NCI-H187 treated with DMSO at 0.1 percent for 48 hours (cell line): Measurements from ENCODE around the gene DAZAP1.

ENCODE experiments used
- DNase-seq: peaks from one replicate; lab custom pipeline; 2025; lab: John Stamatoyannopoulos, UW

The DAZAP1 gene

GRCh38 chr19:1445185-1445931 lies 38.0 kb downstream of the DAZAP1 start:
- no peak for DNase-seq

GRCh38 chr19:1445932-1446712 lies 38.7 kb downstream of the DAZAP1 start:
- DNase-seq, result no peak

GRCh38 chr19:1446713-1447481 lies 39.5 kb downstream of the DAZAP1 start:
- no peak for DNase-seq

GRCh38 chr19:1447504-1447903 lies 40.1 kb downstream of the DAZAP1 start:
- no peak for DNase-seq

- no peak for DNase-seq
Observed at GRCh38 chr19:1447944-1448343, 40.6 kb downstream of the DAZAP1 start.

GRCh38 chr19:1449467-1450442 lies 42.4 kb downstream of the DAZAP1 start, which contains the start of gene APC2:
Gene APC2, plus strand, starts transcription at chr19:1450121. Its CDS starts 2,881 bp downstream, at chr19:1453002.
- DNase-seq, result no peak

- DNase-seq, result no peak
Observed at GRCh38 chr19:1450735-1451731, 43.6 kb downstream of the DAZAP1 start.

GRCh38 chr19:1451916-1452801 lies 44.8 kb downstream of the DAZAP1 start:
- no peak for DNase-seq

- no peak for DNase-seq
Observed at GRCh38 chr19:1452802-1453524, 45.6 kb downstream of the DAZAP1 start.

- DNase-seq, result no peak
Observed at GRCh38 chr19:1453525-1454364, 46.4 kb downstream of the DAZAP1 start.

- no peak for DNase-seq
Observed at GRCh38 chr19:1455002-1455335, 47.6 kb downstream of the DAZAP1 start.

- peak; percentile 87 for DNase-seq
Observed at GRCh38 chr19:1455336-1456120, 48.1 kb downstream of the DAZAP1 start.

- DNase-seq, result no peak
Observed at GRCh38 chr19:1456121-1456900, 48.9 kb downstream of the DAZAP1 start.

- no peak for DNase-seq
Observed at GRCh38 chr19:1457031-1457739, 49.8 kb downstream of the DAZAP1 start.

GRCh38 chr19:1457892-1458291 lies 50.5 kb downstream of the DAZAP1 start:
- no peak for DNase-seq
